Testis (tissue), 3 donors: ENCODE results near the gene IRF9. TPM values are rescaled to one million over a fixed set of nuclear protein-coding genes. Genes with fewer than 3 reads are reported as not detected.
A peak's percentile ranks its signal among the peaks of the same experiment; 100 is the strongest.

Experiments used
- DNase-seq: peaks from one replicate; pipeline ENCODE4 v3.0.0-alpha.2; 2019
- H3K27ac ChIP-seq, 2 donors: fragments of 200-600 bp; sonication (generic); one replicate each; pipeline ENCODE4 v1.5.1; 2019
- H3K27me3 ChIP-seq: fragments of 200-600 bp; sonication (generic); one replicate; pipeline ENCODE4 v1.5.1; 2019
- H3K36me3 ChIP-seq: fragments of 200-600 bp; sonication (generic); one replicate; pipeline ENCODE4 v1.5.1; 2017; ENCODE audit warnings: low read depth; ENCODE audit errors: missing control alignments
- H3K4me1 ChIP-seq: fragments of 200-600 bp; sonication (generic); one replicate; pipeline ENCODE4 v1.5.1; 2019
- H3K4me3 ChIP-seq, 2 donors: fragments of 200-600 bp; sonication (generic); one replicate each; pipeline ENCODE4 v1.5.1; 2017 to 2019
- H3K9me3 ChIP-seq: fragments of 200-600 bp; sonication (generic); one replicate; pipeline ENCODE4 v1.5.1; 2017
- CTCF ChIP-seq, 3 experiments: fragments of 450-650 bp in 2 of 3; fragments of 200-600 bp in 1 of 3; sonication (generic) in 1 of 3; IDR thresholded peaks; one replicate each; pipeline ENCODE4 v1.5.1; 2016 to 2019; ENCODE audit warnings: antibody characterized with exemption in 3 of 3, mild to moderate bottlenecking in 2 of 3, moderate library complexity in 1 of 3
- POLR2A ChIP-seq: fragments of 450-650 bp; IDR thresholded peaks from one replicate; pipeline ENCODE4 v1.6.1; 2017; ENCODE audit warnings: antibody characterized with exemption, mild to moderate bottlenecking, moderate library complexity
- WGBS, 2 donors: methylation state at CpG; one replicate each; pipeline ENCODE4 v1.1.5; 2018; 5-methylcytosine and 5-hydroxymethylcytosine counted together
- intact Hi-C: fragments of 100-400 bp; cut with DNase I; formaldehyde crosslinking; loops from one replicate; pipeline ENCODE4 v1.15.1; 2023; ENCODE audit warnings: low total_unique reads
- polyA plus RNA-seq: library from polyadenylated mRNA; stranded (reverse); fragments of 350-450 nt; fragmentation: Illumina TruSeq; extraction: RNeasy Lipid Tissue Mini Kit (QIAGEN cat#74804); gene quantifications from one replicate; pipeline ENCODE4 v1.2.3, GENCODE V29; 2014; ENCODE audit warnings: low read depth, low replicate concordance; ENCODE audit not compliant: insufficient read depth
- total RNA-seq, 2 donors: library from RNA; depleted of rRNA; stranded (reverse); fragments of >200 nt; gene quantifications; one replicate each; pipeline ENCODE4 v1.2.3, GENCODE V29; 2016

IRF9 gene
- total and polyA plus RNA-seq, 3 donors from 2014 or later = 45.7 to 74.8 (median 56.2) TPM

GRCh38 chr14:24207104-24207551, 46.1 kb downstream of the IRF9 start:
- intact Hi-C loops = no loop called here
- Histone ChIP-seq H3K9me3 (no peaks in the 10 kb centered on the region), H3K4me3 (no peak overlapping the region), H3K36me3 (no peaks in the 10 kb centered on the region), H3K4me1 (no peaks in the 10 kb centered on the region), H3K27me3 (no peaks in the 10 kb centered on the region), H3K27ac (no peak overlapping the region)
- DNase-seq = no peak
- 96 to 100% methylated on average over 4 to 5 of the region's 5 CpGs for WGBS, 2 donors
- TF ChIP-seq POLR2A (no peak), CTCF (IDR thresholded peaks at IDR 0.05) (no peak)

GRCh38 chr14:24207625-24208024, 46.6 kb downstream of the IRF9 start:
- WGBS, 2 donors = 100% methylated on average over 2 of the region's 2 CpGs
- intact Hi-C loops = no loop called here
- no peak for TF ChIP-seq CTCF (IDR thresholded peaks at IDR 0.05)
- TF ChIP-seq POLR2A = no peak
- Histone ChIP-seq H3K27me3 (no peaks in the 10 kb centered on the region), H3K4me1 (no peaks in the 10 kb centered on the region), H3K36me3 (no peaks in the 10 kb centered on the region), H3K9me3 (no peaks in the 10 kb centered on the region), H3K4me3 (no peak overlapping the region), H3K27ac (no peak overlapping the region)
- DNase-seq = no peak

- intact Hi-C loops = no loop called here
- DNase-seq = no peak
- H3K36me3 ChIP-seq = no peaks in the 10 kb centered on the region
Measured at GRCh38 chr14:24211311-24211710, 50.2 kb downstream of the IRF9 start.

GRCh38 chr14:24212924-24213865, 52.1 kb downstream of the IRF9 start, which contains the start of gene CHMP4A:
Gene CHMP4A, minus strand, starts transcription at chr14:24213488. Its CDS starts 49 bp downstream, at chr14:24213439.
- TF ChIP-seq CTCF (IDR thresholded peaks at IDR 0.05) (no peak), POLR2A (no peak)
- Histone ChIP-seq H3K4me3 (peak within 1 kb of the TSS; percentile 69 to 85), H3K9me3 (no peaks in the 10 kb centered on the region), H3K27ac (peak within 1 kb of the TSS; percentile 90 to 91), H3K27me3 (no peaks in the 10 kb centered on the region), H3K4me1 (peaks cover 21% of the 10 kb centered on the region), H3K36me3 (no peaks in the 10 kb centered on the region)
- intact Hi-C loops = no loop called here
- peak; percentile 97 for DNase-seq
- 1 to 3% methylated on average over 23 to 44 of the region's 53 CpGs for WGBS, 2 donors

More at GRCh38 chr14:24211311-24211710, 50.2 kb downstream of the IRF9 start:
- TF ChIP-seq POLR2A (no peak), CTCF (IDR thresholded peaks at IDR 0.05) (no peak)
- 92 to 96% methylated on average over 6 of the region's 6 CpGs for WGBS, 2 donors
- H3K27me3 ChIP-seq = no peaks in the 10 kb centered on the region
- no peaks in the 10 kb centered on the region for H3K9me3 ChIP-seq
- no peak overlapping the region for H3K27ac ChIP-seq
- H3K4me1 ChIP-seq = peaks cover 21% of the 10 kb centered on the region
- no peak overlapping the region for H3K4me3 ChIP-seq
